DND-41 (cell line): ENCODE results near the gene RARS2.

Experiments used
- CTCF ChIP-seq: IDR thresholded peaks from 2 replicates; pipeline ENCODE4 v1.5.1; 2012; ENCODE audit warnings: borderline replicate concordance, low read length, moderate library complexity, mild to moderate bottlenecking; ENCODE audit not compliant: poor library complexity, severe bottlenecking; ENCODE audit errors: extremely low read depth
- EZH2 ChIP-seq: IDR thresholded peaks from 3 replicates; pipeline ENCODE4 v1.6.1; 2012; ENCODE audit warnings: borderline replicate concordance, low read depth, mild to moderate bottlenecking, moderate library complexity, low read length, inconsistent platforms; ENCODE audit not compliant: severe bottlenecking

- no peak for TF ChIP-seq CTCF
- no peak for TF ChIP-seq EZH2
Observed at GRCh38 chr6:87572021-87572420, 17.8 kb downstream of the RARS2 start.
